Muscle of back (tissue), 11 donors: ENCODE results near the gene ZNF674. TPM values are rescaled to one million over a fixed set of nuclear protein-coding genes. Genes with fewer than 3 reads are reported as not detected.
"Not testable (repeated sequence)": the region's sequence is repeated elsewhere in the genome, so short reads cannot be mapped to it uniquely, and the experiment has no call there.

Experiments used
- DNase-seq, 3 donors: peaks; one replicate each; pipeline versions ENCODE4 v3.0.0 to v3.0.0-alpha.2; 2013
- polyA plus RNA-seq, 10 donors: library from polyadenylated mRNA; unstranded; fragments of 120-200 nt; gene quantifications; one replicate each; pipeline ENCODE4 v1.2.1, GENCODE V29; 2013; ENCODE audit not compliant: insufficient read length in 10 of 10

ZNF674 gene
- polyA plus RNA-seq, 10 donors, result 3.0 to 5.0 (median 3.9) TPM

DNA sequence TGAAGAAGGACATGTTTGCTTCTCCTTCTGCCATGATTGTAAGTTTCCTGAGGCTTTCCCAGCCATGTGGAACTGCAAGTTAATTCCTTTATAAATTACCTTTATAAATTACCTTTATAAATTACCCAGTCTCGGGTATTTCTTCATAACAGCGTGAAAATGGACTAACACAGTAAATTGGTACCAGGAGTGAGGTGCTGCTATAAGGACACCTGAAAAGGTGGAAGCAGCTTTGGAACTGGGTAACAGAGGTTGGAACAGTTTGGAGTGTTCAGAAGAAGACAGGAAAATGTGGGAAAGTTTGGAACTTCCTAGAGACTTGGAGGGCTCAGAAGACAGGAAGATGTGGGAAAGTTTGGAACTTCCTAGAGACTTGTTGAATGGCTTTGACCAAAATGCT, 66.6 kb downstream of the ZNF674 start:
- not testable (repeated sequence) for DNase-seq

DNA sequence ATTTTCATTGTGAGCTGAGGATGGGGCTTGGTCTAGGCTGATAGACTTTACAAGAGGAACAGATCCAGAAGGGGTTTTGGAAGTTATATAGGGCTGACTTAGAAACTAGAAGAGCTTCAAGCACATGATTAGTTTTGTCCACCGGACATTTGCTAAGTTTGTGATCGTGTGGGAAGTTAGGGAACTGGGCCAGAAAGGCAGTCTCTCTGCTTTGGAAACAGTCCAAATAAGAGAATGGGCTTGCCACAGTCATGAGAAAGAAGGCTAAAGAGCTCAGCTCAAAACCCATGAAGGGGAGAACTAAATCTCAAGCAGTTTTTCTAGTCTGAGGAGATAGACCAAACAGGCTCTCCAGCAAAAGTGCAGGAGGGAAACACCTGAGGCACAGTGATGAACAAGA, 67.8 kb downstream of the ZNF674 start:
- peak in 1 of 3 donors; percentile 23 for DNase-seq

DNA sequence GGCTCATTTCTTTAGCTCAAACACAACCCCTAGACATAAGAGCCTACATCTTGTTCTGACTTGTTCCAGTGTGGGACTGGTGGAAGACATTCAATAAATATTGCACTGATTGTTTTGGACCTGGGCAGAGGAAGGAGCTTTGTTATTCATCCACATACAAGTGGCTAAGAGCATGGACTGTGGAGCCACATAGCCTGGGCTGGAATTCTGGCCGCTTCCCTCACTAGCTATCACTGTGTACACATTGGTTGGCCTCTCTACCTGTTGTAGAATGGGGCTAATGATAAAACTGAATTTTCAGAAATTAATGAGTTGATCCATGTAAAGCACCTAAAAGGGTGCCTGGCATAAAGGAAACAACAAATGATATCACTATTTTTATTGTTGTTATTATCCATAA, 80.0 kb downstream of the ZNF674 start:
- no peak for DNase-seq

DNA sequence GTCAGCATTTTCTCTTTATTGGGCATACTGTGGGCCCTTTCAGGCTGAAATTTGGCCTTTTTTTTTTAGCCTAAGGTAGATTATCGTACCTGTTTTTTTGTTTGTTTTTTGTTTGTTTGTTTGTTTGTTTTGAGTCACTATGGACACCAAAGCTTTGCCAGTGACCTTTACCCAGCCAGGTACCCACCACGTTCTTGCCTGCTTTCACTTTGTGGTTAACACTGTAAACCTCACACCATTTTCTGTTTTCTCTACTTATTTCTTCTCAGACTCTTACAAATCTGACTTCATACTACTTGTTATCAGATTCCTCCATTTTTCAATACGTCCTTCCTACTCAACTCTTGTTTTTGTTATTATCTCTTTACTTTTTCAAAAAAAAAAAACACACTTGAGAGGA, 81.5 kb downstream of the ZNF674 start:
- DNase-seq, result no peak

DNA sequence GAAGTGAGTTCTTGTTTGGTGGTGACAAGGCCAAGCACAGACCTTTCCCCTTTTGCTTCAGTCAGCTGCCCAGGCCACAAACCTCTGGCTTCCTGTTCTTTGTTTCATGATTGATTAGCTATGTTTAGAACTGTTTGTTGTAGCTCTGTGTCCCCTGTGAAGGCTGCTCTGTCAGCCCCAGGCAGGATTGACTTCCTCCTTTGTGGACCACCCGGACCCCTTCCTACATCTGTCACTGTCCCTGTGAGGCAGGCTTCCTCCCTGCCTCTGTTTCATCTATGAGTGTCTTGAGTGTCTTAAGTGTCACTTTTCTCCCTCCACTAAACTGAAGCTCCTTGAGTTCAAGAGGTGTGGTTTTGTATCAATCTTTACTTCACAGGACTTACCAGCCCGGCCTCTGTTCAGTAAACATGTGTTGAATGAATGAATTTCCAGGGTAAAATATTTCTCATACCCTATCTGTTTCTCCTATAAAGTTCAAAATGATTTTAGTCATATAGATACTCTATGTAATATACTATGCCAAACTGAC, 83.5 kb downstream of the ZNF674 start:
- DNase-seq, result peak in 1 of 3 donors; percentile 2

DNA sequence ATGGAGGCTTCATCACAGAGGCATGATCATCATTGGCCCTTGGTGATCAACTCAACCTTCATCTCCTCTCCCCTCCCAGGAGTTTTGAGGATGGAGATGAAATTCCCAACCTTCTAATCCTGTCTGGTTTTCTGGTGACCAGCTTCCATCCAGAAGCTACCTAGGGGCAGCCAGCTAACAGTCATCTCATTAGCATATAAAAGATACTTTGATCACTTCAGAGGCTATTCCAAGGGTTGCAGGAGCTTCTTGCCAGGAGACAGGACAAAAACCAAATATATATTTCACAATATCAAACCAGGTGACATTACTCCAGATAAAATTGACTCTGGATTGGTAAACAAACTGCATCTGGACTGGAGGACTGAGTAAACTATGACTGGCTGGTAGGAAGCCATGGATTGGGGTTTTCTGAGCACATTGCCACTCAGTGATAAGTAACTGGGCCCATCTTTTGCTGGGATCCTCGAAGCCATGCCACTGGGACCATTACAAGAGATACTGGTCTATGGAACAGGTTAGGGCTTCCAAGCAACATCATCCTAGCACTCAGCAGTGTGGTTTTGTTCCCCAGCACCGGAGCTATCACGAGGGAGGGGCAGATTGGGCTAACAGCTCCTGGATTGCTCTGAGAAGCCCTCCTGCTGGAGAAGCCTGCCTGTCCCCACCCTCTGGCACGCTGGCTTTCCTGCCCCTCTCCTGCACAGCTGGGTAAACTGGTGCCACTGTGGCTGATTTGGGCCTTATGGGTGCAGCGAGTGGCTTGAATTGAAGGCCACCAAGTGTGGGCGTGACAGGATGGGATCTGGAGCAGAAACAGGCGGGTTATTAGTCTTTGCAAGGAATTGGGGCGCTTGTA, 84.2 kb downstream of the ZNF674 start:
- DNase-seq, result not testable (repeated sequence)

DNA sequence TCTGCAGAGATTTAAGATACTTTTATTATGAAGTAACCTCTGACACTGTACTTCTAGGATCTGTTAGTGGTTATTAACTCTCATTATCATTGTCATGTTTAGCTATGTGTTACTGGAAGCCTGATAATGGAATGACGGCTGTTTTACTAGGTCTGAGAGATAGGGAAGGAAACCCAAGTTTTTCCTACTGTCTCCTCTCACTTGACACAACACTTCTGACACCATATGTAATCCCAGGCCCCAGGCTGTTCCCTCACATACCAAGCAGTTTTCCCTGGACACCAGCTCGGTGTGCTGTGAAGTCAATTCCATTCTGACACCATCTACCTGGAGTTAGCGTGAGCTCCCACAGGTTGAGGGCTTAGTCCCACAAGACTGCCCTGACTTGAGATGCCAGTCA, 85.6 kb downstream of the ZNF674 start:
- no peak for DNase-seq

DNA sequence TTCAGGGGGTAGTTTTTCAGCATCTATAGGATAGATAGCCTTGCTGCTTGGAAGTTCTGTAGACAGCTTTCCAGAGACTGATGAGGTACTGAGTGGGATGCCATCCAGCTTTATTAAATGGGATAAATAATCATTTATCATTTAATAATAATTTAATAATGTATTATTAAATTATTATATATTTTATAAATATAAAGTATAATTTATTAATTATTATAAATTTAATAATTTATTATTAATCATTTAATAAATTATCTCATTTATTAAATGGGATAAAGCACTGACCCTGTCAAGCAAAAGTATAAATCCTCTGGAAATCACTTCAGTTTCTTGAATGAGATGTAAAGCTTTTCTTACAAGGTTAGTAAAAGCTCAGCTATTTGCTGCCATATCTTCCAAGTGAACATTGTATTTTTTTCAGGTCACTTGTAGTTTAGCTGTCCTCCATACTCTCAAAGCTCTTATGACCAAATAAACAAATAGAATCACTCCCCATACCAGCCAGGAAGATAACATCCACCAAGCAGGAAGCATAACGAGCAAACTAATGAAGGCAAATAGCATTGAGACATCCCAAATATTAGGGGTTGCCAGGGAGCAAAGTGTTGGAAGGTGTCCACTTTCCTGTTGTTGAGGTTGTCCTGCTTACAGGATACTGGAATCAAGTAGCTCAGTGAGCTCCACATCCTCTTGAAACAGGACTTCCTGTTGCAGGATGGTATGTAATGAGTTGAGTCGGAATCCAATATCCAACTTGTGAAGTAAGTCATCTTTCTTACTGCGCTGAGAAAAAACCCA, 88.9 kb downstream of the ZNF674 start:
- peak in 1 of 3 donors; percentile 11 for DNase-seq

Other genes starting within 250 kb of the ZNF674 start
- gene CHST7, start 28.3 kb upstream of the ZNF674 start, polyA plus RNA-seq, result 1 to 10 TPM; 3.3 to 5.8 (median 4.1) TPM
- gene SLC9A7, start 213.7 kb upstream of the ZNF674 start, polyA plus RNA-seq, result 10 to 100 TPM in 1 of 10 donors, 1 to 10 TPM in 9; 5.1 to 11.1 (median 6.0) TPM